Measurements from ENCODE around the gene ARHGAP21.

DNA sequence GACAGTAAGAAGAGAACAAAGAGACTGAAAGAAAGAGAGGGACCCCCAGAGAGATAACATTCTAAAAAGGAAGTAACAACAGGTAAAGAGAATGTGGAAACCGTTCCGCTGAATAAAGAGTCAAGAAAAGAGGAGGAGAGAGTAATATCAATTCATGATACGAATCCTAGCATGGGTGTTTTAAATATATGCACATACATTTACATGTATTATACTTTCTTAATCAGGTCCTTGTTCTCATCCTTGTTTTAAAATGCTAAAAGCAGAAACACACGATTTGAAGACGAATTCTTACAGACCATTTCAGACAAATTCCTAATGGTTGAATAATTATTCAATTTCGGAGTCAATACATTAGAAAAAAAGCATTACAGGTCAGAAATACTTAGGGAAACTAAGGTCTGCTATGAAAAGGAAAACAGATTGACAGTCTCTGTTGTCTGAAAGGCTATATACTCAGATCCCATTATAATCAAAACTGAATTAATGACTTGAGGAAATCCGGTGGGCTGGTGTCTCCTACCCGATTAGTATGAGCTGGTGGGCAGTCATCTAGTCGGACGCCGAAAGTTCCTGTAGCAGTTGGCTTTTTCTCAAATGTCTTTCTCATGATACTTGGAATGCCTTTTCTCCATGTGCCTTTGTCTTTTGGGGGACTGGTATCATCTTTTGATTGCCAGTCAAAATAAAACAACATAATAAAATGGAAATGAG, 127.3 kb downstream of the ARHGAP21 start:
- TF ChIP-seq, protein P1, sequence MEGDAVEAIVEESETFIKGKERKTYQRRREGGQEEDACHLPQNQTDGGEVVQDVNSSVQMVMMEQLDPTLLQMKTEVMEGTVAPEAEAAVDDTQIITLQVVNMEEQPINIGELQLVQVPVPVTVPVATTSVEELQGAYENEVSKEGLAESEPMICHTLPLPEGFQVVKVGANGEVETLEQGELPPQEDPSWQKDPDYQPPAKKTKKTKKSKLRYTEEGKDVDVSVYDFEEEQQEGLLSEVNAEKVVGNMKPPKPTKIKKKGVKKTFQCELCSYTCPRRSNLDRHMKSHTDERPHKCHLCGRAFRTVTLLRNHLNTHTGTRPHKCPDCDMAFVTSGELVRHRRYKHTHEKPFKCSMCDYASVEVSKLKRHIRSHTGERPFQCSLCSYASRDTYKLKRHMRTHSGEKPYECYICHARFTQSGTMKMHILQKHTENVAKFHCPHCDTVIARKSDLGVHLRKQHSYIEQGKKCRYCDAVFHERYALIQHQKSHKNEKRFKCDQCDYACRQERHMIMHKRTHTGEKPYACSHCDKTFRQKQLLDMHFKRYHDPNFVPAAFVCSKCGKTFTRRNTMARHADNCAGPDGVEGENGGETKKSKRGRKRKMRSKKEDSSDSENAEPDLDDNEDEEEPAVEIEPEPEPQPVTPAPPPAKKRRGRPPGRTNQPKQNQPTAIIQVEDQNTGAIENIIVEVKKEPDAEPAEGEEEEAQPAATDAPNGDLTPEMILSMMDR (IDR thresholded peaks at IDR 0.05), result no peak
- TF ChIP-seq POLR2A (IDR thresholded peaks at IDR 0.05), result no peak
